GM12878 (cell line): Measurements from ENCODE around the gene C1GALT1. TPM values are rescaled to one million over a fixed set of nuclear protein-coding genes. Genes with fewer than 3 reads are reported as not detected.

Experiments used
- ATAC-seq: fragments of 200-7000 bp; cut with Tn5 transposase; 3 replicates; pipeline ENCODE4 v1.9.1; 2020; ENCODE audit warnings: mild to moderate bottlenecking, moderate library complexity
- BruUV-seq: library from RNA; stranded (reverse); fragments of 400-500 nt; replicated peaks from 2 replicates; lab custom pipeline; 2021; lab: Mats Ljungman, UMichigan
- CTCF ChIA-PET: fragments of 300-600 bp; sonication (Branson Sonifier 250); formaldehyde crosslinking; extraction: SDS; loops from one replicate; lab custom pipeline; 2021; ENCODE audit warnings: inconsistent platforms; lab: Yijun Ruan, JAX
- POLR2A ChIA-PET: fragments of 350-600 bp; formaldehyde crosslinking; extraction: SDS; loops from one replicate; lab custom pipeline; 2021; ENCODE audit warnings: inconsistent platforms; lab: Charles Lee
- RAD21 ChIA-PET: fragments of 300-600 bp; sonication (Branson Sonifier 250); formaldehyde crosslinking; loops from one replicate; lab custom pipeline; 2023; ENCODE audit warnings: antibody characterized with exemption; ENCODE audit not compliant: unreplicated experiment; lab: Charles Lee
- SMC1A ChIA-PET: fragments of 300-600 bp; sonication (Branson Sonifier 250); formaldehyde crosslinking; loops from one replicate; lab custom pipeline; 2023; ENCODE audit not compliant: unreplicated experiment, uncharacterized antibody; lab: Charles Lee
- DNase-seq: peaks from one replicate; pipeline ENCODE4 v3.0.0-alpha.2; 2011; ENCODE audit warnings: low read depth, low spot score
- FAIRE-seq: peaks from 3 replicates; lab custom pipeline; 2011; peaks lifted over from hg19 to GRCh38; lab: Jason Lieb, UNC
- H2AFZ ChIP-seq: 2 replicates; pipeline ENCODE4 v1.6.0; 2011; ENCODE audit warnings: low read depth, low read length, control low read depth; ENCODE audit not compliant: control insufficient read depth
- H3K27ac ChIP-seq: 2 replicates; pipeline ENCODE4 v1.5.1; 2011; ENCODE audit warnings: control low read depth; ENCODE audit not compliant: control insufficient read depth, insufficient read depth
- H3K27me3 ChIP-seq, 2 experiments: replicated peaks in 1 of 2; 2 replicates each; pipeline versions ENCODE4 v1.6.0 to v1.6.1; 2011; ENCODE audit warnings: low read length in 1 of 2; ENCODE audit not compliant: control insufficient read depth in 2 of 2, insufficient read depth in 2 of 2
- H3K36me3 ChIP-seq, 2 experiments: 2 replicates each; pipeline ENCODE4 v1.5.1; 2011; ENCODE audit warnings: low read length in 1 of 2; ENCODE audit not compliant: control insufficient read depth in 2 of 2, insufficient read depth in 2 of 2
- H3K4me1 ChIP-seq: 2 replicates; pipeline ENCODE4 v1.6.1; 2011; ENCODE audit warnings: mild to moderate bottlenecking, low read length, moderate library complexity, mixed read lengths; ENCODE audit not compliant: control insufficient read depth, insufficient read depth
- H3K4me2 ChIP-seq: 2 replicates; pipeline ENCODE4 v1.6.0; 2011; ENCODE audit warnings: control low read depth; ENCODE audit not compliant: control insufficient read depth, insufficient read depth
- H3K4me3 ChIP-seq: fragments of 200-600 bp; sonication (generic); 2 replicates; pipeline ENCODE4 v1.5.1; 2016
- H3K79me2 ChIP-seq: 2 replicates; pipeline ENCODE4 v1.6.0; 2011; ENCODE audit warnings: low read length; ENCODE audit not compliant: control insufficient read depth, insufficient read depth
- H3K9ac ChIP-seq: 2 replicates; pipeline ENCODE4 v1.8.0; 2011; ENCODE audit warnings: low read length, control low read depth, mixed read lengths; ENCODE audit not compliant: control insufficient read depth, insufficient read depth
- H3K9me3 ChIP-seq: replicated peaks from 3 replicates; pipeline ENCODE4 v1.5.1; 2011; ENCODE audit warnings: mild to moderate bottlenecking, low read length; ENCODE audit not compliant: control insufficient read depth, insufficient read depth
- H4K20me1 ChIP-seq: 2 replicates; pipeline ENCODE4 v1.6.0; 2011; ENCODE audit not compliant: control insufficient read depth, insufficient read depth
- BMI1 ChIP-seq: fragments of 450-650 bp; IDR thresholded peaks from 2 replicates; pipeline ENCODE4 v1.6.1; 2016; ENCODE audit warnings: mild to moderate bottlenecking, moderate library complexity, borderline replicate concordance
- CBFB ChIP-seq: IDR thresholded peaks from 2 replicates; pipeline ENCODE4 v1.6.1; 2016; ENCODE audit warnings: antibody characterized with exemption, low read depth
- CEBPB ChIP-seq, 2 experiments: fragments of 150-350 bp in 1 of 2; IDR thresholded peaks; 2 replicates each; pipeline ENCODE4 v1.6.1; 2012 to 2014; ENCODE audit warnings: low read depth in 2 of 2, low read length in 2 of 2, borderline replicate concordance in 1 of 2, inconsistent platforms in 1 of 2
- DPF2 ChIP-seq: fragments of 450-650 bp; IDR thresholded peaks from 2 replicates; pipeline ENCODE4 v1.6.1; 2017; ENCODE audit warnings: mild to moderate bottlenecking
- FOS ChIP-seq: IDR thresholded peaks from 3 replicates; pipeline ENCODE4 v1.6.1; 2011; ENCODE audit warnings: borderline replicate concordance; ENCODE audit not compliant: insufficient read length; ENCODE audit errors: extremely low read depth
- GABPA ChIP-seq: IDR thresholded peaks from 2 replicates; pipeline ENCODE4 v1.6.1; 2014; ENCODE audit warnings: antibody characterized with exemption, low read depth, mild to moderate bottlenecking, inconsistent platforms
- MTA2 ChIP-seq: fragments of 450-650 bp; IDR thresholded peaks from 2 replicates; pipeline ENCODE4 v1.6.1; 2016; ENCODE audit warnings: low read depth, mild to moderate bottlenecking, moderate library complexity
- MTA3 ChIP-seq: IDR thresholded peaks from 2 replicates; pipeline ENCODE4 v1.6.1; 2012; ENCODE audit warnings: low read length, inconsistent platforms, borderline replicate concordance
- MYB ChIP-seq: fragments of 150-350 bp; IDR thresholded peaks from 2 replicates; pipeline ENCODE4 v1.6.1; 2014; ENCODE audit warnings: mild to moderate bottlenecking, low read depth, low read length, borderline replicate concordance
- NFYB ChIP-seq: IDR thresholded peaks from 2 replicates; pipeline ENCODE4 v1.6.1; 2011; ENCODE audit warnings: low read depth, mild to moderate bottlenecking, low read length, improper control_type of control experiment, moderate library complexity; ENCODE audit not compliant: insufficient read depth
- PKNOX1 ChIP-seq: fragments of 450-650 bp; IDR thresholded peaks from 2 replicates; pipeline ENCODE4 v1.6.1; 2016; ENCODE audit warnings: mild to moderate bottlenecking
- POLR2A ChIP-seq: IDR thresholded peaks from 2 replicates; pipeline ENCODE4 v1.6.1; 2011; ENCODE audit warnings: low read depth, mild to moderate bottlenecking, low read length
- SUZ12 ChIP-seq: fragments of 200-600 bp; sonication (generic); IDR thresholded peaks from one replicate; pipeline ENCODE4 v1.6.1; 2018; ENCODE audit warnings: antibody characterized with exemption, mild to moderate bottlenecking; ENCODE audit not compliant: unreplicated experiment
- TAF1 ChIP-seq: IDR thresholded peaks from 2 replicates; pipeline ENCODE4 v1.6.1; 2011; ENCODE audit warnings: mild to moderate bottlenecking, low read depth, low read length, borderline replicate concordance
- WGBS: methylation state at CpG from one replicate; pipeline ENCODE4 v1.1.6; 2016; ENCODE audit warnings: low lambda C conversion rate; ENCODE audit not compliant: insufficient replicate concordance, insufficient coverage; ENCODE audit errors: missing lambda C conversion rate; 5-methylcytosine and 5-hydroxymethylcytosine counted together
- in situ Hi-C: fragments of 300-500 bp; cut with MboI; formaldehyde crosslinking; loops from 9 replicates; pipeline ENCODE4 v1.14.3; 2018; ENCODE audit warnings: mixed read lengths
- intact Hi-C: fragments of 100-400 bp; cut with micrococcal nuclease; formaldehyde crosslinking; loops from one replicate; pipeline ENCODE4 v1.14.2; 2022; ENCODE audit not compliant: unreplicated experiment
- polyA plus RNA-seq, 11 experiments: library from polyadenylated mRNA; depleted of rRNA in 4 of 11; unstranded in 6 of 11; stranded (reverse) in 5 of 11; fragments of >200 nt; fragmentation: Nextera tagmentation in 4 of 11; fragmentation: Illumina TruSeq in 1 of 11; extraction: Ambion mirVana in 4 of 11; extraction: Trizol in 1 of 11; gene quantifications; 1 replicate in 1 of 11; 2 replicates in 10 of 11; pipeline versions ENCODE4 v1.2.1 to v1.2.3, GENCODE V29; 2011 to 2016; ENCODE audit warnings: inconsistent platforms in 2 of 11, missing spikeins in 2 of 11, low read depth in 1 of 11
- total RNA-seq, 4 experiments: library from RNA; depleted of rRNA in 3 of 4; stranded (reverse); fragments of >200 nt in 3 of 4; fragmentation: Illumina TruSeq in 1 of 4; extraction: Trizol in 1 of 4; gene quantifications; 2 replicates each; pipeline versions ENCODE4 v1.2.1 to v1.2.3, GENCODE V29; 2013 to 2021
- TF ChIP-seq, protein P1 (sequence below): fragments of 450-650 bp; formaldehyde crosslinking; IDR thresholded peaks from 2 replicates; pipeline ENCODE4 v1.4.0; 2020; ENCODE audit warnings: mild to moderate bottlenecking, moderate library complexity
- TF ChIP-seq, protein P2 (sequence below): IDR thresholded peaks from 2 replicates; pipeline ENCODE4 v1.6.1; 2012; ENCODE audit warnings: low read depth, low read length, improper control_type of control experiment
- TF ChIP-seq, protein P3 (sequence below): fragments of 450-650 bp; IDR thresholded peaks from 2 replicates; pipeline ENCODE4 v1.6.1; 2017; ENCODE audit warnings: mild to moderate bottlenecking, moderate library complexity

C1GALT1 gene
- total and polyA plus RNA-seq, 10 of the 15 experiments (the other 5 are each of a cell fraction or from before 2014, with no cell fraction given): 1.6 to 25.0 (median 8.5) TPM

GRCh38 chr7:7151865-7152264, 30.5 kb upstream of the C1GALT1 start:
- ChIA-PET SMC1A (interaction anchor here (0.6 kb wide), 1 partner anchor 371 kb away, joined by 3 read pairs; no protein-coding TSS in a partner anchor), RAD21 (no interaction called here), POLR2A (no interaction called here), CTCF (interaction anchor here (0.7 kb wide), 1 partner anchor 1144 kb away, joined by 3 read pairs; no protein-coding TSS in a partner anchor)
- no peak overlapping the region for H3K4me3 ChIP-seq
- H4K20me1 ChIP-seq: no peaks in the 10 kb centered on the region
- no peak for FAIRE-seq
- H3K4me1 ChIP-seq: no peaks in the 10 kb centered on the region
- H3K4me2 ChIP-seq: no peak overlapping the region
- intact Hi-C loops (no loop called here), in situ Hi-C loops (no loop called here)
- H3K79me2 ChIP-seq: no peaks in the 10 kb centered on the region
- H3K36me3 ChIP-seq: no peaks in the 10 kb centered on the region
- no peak for DNase-seq
- H3K27me3 ChIP-seq: no peaks in the 10 kb centered on the region
- H2AFZ ChIP-seq: no peak overlapping the region
- no peak overlapping the region for H3K9ac ChIP-seq
- no peak for ATAC-seq
- no peaks in the 10 kb centered on the region; the same call in 2 of the 3 replicates for H3K9me3 ChIP-seq
- TF ChIP-seq MYB (no peak), CEBPB (IDR thresholded peaks at IDR 0.05; ENCODE audit: borderline replicate concordance in 1 of 2, low read depth in 2 of 2, low read length in 2 of 2) (no peak), POLR2A (no peak), MTA3 (no peak), GABPA (no peak), PKNOX1 (no peak), CBFB (no peak), MTA2 (no peak), TAF1 (no peak), SUZ12 (no peak), NFYB (no peak), DPF2 (no peak), BMI1 (no peak), FOS (no peak)
- TF ChIP-seq, protein P1, sequence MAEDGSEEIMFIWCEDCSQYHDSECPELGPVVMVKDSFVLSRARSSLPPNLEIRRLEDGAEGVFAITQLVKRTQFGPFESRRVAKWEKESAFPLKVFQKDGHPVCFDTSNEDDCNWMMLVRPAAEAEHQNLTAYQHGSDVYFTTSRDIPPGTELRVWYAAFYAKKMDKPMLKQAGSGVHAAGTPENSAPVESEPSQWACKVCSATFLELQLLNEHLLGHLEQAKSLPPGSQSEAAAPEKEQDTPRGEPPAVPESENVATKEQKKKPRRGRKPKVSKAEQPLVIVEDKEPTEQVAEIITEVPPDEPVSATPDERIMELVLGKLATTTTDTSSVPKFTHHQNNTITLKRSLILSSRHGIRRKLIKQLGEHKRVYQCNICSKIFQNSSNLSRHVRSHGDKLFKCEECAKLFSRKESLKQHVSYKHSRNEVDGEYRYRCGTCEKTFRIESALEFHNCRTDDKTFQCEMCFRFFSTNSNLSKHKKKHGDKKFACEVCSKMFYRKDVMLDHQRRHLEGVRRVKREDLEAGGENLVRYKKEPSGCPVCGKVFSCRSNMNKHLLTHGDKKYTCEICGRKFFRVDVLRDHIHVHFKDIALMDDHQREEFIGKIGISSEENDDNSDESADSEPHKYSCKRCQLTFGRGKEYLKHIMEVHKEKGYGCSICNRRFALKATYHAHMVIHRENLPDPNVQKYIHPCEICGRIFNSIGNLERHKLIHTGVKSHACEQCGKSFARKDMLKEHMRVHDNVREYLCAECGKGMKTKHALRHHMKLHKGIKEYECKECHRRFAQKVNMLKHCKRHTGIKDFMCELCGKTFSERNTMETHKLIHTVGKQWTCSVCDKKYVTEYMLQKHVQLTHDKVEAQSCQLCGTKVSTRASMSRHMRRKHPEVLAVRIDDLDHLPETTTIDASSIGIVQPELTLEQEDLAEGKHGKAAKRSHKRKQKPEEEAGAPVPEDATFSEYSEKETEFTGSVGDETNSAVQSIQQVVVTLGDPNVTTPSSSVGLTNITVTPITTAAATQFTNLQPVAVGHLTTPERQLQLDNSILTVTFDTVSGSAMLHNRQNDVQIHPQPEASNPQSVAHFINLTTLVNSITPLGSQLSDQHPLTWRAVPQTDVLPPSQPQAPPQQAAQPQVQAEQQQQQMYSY: no peak
- TF ChIP-seq, protein P2, sequence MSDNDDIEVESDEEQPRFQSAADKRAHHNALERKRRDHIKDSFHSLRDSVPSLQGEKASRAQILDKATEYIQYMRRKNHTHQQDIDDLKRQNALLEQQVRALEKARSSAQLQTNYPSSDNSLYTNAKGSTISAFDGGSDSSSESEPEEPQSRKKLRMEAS: no peak
- TF ChIP-seq, protein P3, sequence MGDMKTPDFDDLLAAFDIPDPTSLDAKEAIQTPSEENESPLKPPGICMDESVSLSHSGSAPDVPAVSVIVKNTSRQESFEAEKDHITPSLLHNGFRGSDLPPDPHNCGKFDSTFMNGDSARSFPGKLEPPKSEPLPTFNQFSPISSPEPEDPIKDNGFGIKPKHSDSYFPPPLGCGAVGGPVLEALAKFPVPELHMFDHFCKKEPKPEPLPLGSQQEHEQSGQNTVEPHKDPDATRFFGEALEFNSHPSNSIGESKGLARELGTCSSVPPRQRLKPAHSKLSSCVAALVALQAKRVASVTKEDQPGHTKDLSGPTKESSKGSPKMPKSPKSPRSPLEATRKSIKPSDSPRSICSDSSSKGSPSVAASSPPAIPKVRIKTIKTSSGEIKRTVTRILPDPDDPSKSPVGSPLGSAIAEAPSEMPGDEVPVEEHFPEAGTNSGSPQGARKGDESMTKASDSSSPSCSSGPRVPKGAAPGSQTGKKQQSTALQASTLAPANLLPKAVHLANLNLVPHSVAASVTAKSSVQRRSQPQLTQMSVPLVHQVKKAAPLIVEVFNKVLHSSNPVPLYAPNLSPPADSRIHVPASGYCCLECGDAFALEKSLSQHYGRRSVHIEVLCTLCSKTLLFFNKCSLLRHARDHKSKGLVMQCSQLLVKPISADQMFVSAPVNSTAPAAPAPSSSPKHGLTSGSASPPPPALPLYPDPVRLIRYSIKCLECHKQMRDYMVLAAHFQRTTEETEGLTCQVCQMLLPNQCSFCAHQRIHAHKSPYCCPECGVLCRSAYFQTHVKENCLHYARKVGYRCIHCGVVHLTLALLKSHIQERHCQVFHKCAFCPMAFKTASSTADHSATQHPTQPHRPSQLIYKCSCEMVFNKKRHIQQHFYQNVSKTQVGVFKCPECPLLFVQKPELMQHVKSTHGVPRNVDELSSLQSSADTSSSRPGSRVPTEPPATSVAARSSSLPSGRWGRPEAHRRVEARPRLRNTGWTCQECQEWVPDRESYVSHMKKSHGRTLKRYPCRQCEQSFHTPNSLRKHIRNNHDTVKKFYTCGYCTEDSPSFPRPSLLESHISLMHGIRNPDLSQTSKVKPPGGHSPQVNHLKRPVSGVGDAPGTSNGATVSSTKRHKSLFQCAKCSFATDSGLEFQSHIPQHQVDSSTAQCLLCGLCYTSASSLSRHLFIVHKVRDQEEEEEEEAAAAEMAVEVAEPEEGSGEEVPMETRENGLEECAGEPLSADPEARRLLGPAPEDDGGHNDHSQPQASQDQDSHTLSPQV: no peak
- BruUV-seq: no TSS peak
- 100% methylated on average over 1 of the region's 1 CpG for WGBS
- no peak overlapping the region for H3K27ac ChIP-seq
